Measurements from ENCODE around the gene GAPVD1.
"Not testable (repeated sequence)": the region's sequence is repeated elsewhere in the genome, so short reads cannot be mapped to it uniquely, and the experiment has no call there.

GAPVD1 gene, protein sequence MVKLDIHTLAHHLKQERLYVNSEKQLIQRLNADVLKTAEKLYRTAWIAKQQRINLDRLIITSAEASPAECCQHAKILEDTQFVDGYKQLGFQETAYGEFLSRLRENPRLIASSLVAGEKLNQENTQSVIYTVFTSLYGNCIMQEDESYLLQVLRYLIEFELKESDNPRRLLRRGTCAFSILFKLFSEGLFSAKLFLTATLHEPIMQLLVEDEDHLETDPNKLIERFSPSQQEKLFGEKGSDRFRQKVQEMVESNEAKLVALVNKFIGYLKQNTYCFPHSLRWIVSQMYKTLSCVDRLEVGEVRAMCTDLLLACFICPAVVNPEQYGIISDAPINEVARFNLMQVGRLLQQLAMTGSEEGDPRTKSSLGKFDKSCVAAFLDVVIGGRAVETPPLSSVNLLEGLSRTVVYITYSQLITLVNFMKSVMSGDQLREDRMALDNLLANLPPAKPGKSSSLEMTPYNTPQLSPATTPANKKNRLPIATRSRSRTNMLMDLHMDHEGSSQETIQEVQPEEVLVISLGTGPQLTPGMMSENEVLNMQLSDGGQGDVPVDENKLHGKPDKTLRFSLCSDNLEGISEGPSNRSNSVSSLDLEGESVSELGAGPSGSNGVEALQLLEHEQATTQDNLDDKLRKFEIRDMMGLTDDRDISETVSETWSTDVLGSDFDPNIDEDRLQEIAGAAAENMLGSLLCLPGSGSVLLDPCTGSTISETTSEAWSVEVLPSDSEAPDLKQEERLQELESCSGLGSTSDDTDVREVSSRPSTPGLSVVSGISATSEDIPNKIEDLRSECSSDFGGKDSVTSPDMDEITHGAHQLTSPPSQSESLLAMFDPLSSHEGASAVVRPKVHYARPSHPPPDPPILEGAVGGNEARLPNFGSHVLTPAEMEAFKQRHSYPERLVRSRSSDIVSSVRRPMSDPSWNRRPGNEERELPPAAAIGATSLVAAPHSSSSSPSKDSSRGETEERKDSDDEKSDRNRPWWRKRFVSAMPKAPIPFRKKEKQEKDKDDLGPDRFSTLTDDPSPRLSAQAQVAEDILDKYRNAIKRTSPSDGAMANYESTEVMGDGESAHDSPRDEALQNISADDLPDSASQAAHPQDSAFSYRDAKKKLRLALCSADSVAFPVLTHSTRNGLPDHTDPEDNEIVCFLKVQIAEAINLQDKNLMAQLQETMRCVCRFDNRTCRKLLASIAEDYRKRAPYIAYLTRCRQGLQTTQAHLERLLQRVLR (N-terminal part only)

DNA sequence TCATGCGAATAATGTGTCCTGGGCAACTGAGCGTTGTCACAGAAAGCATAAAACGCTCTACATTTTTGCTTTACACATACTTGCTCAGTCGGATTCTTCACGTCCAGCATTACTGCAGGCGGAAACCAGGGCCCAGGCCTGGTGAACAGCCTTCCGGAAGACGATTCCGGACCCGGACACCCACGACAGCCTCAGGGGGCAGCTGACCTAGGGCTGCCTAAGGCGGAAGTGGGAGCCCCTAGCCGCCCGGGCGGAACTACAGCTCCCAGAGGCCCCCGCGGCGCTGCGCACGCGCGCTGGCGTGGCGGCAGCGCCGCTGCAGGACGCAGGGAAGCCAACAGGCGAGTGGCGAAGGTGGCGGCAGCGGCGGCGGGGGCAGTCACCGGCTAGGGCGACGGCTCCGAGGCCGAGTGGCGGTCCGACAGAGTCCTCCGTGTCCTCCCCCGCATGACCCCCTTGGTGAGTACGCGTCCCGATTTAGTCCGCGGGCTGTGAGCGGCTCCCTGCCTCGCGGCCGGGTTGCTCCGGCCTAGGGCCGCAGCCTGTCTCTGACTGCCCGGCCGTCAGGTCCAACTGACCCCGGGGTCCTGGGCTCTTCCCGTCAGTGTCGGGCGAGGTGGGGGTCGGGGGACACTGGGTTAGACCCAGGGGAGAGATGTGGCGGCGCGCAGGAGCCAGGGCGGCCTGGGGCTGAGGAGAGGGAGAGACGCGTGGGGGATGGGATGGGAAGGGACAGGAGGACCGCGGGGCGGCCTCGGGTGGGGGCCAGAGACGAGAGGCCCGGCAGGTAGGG, at the start of gene GAPVD1:
Gene GAPVD1 (plus strand): TSS at position 326 of the 793 bp plus-strand sequence. CDS start 37,096 bp downstream, outside the sequence.
- peak; percentile 87 to 91 for DNase-seq (ENCODE audit: low read depth in 2 of 2)

DNA sequence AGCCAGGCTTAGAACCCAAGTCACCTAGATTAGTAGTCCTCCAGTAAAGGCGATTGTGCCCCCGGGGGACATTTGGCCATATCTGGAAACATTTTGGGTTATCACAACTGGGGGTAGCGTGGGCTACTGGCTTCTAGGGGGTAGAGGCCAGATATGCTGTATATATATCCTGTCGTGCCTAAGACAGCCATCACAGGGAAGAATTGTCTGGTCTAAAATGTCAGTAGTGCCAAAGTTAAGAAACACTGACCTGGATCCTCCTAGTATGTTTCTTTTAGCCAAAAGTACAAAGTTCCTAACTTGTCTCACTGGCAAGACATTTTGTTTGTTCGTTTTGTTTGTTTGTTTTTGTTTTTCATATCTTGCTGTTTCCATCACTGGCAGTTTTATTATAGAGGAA, 47.4 kb upstream of the GAPVD1 start:
- DNase-seq (ENCODE audit: low read depth in 2 of 2): no peak

DNA sequence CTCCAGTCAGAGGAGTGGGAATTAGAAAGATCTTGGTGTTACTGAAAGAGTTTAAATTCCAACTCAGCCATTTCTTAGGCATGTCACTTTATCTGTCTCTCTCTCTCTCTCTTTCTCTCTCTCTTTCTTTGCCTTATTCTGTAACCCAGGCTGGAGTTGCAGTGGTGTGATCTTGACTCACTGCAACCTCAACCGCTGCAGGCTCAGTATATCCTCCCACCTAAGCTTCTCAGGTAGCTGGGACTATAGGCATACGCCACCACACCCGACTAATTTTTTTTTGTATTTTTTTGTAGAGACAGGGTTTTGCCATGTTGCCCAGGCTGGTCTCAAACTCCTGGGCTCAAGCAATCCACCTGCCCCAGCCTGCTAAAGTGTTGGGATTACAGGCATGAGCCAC, 43.0 kb upstream of the GAPVD1 start:
- no peak for DNase-seq (ENCODE audit: low read depth in 2 of 2)

DNA sequence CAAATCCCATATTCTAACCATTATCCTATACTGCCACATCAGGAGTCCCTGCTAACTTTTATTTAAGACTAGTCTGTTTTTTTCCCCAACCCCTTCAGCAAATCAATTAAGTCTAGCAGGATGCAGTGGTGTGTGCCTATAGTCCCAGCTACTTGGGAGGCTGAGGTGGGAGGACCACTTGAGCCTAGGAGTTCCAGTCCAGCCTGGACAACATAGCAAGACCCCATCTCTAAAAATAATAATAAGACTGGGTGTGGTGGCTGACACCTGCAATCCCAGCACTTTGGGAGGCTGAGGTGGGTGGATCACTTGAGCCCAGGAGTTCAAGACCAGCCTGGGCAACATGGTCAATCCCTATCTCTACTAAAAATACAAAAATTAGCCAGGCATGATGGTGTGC, 36.8 kb upstream of the GAPVD1 start:
- not testable (repeated sequence) for DNase-seq (ENCODE audit: low read depth in 2 of 2)

DNA sequence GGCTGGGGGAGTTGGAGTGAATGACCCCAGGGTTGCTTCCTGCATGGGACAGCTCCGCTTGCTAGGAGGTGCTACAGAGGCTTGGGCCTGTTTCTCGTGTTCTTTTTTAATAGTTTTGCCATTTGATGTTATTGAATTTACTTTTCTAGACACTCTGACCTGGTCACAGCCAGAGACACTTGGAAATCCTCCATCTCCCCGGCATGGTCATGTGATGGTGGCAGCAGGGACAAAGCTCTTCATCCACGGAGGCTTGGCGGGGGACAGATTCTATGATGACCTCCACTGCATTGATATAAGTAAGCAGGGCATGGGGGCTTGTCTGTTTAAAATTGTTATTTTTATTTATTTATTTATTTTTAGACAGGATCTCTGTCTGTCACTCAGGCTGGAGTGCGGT, 33.9 kb upstream of the GAPVD1 start:
- DNase-seq (ENCODE audit: low read depth in 2 of 2): no peak

DNA sequence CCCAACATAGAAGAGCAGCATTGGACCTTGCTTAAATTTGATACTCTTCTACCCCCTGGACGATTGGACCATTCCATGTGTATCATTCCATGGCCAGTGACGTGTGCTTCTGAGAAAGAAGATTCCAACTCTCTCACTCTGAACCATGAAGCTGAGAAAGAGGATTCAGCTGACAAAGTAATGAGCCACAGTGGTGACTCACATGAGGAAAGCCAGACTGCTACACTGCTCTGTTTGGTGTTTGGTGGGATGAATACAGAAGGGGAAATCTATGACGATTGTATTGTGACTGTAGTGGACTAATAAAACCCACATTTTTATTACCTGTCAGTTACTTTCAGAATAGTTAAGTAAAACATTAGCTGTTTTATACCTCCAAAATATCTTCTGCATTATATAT, 27.9 kb upstream of the GAPVD1 start:
- no peak for DNase-seq (ENCODE audit: low read depth in 2 of 2)

DNA sequence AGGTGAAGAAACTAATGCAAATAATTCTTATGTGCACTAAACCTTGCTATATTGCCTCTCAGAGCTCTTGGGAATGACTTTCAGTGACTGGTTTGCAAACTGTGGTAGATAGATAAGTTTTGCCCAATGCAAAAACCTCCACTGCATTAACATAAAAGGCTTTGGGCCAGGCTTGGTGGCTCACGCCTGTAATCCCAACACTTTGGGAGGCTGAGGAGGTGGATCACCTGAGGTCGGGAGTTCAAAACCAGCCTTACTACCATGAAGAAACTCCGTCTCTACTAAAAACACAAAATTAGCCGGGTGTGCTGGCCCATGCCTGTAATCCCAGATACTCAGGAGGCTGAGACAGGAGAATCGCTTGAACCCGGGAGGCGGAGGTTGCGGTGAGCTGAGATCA, 27.5 kb upstream of the GAPVD1 start:
- DNase-seq (ENCODE audit: low read depth in 2 of 2): not testable (repeated sequence)

DNA sequence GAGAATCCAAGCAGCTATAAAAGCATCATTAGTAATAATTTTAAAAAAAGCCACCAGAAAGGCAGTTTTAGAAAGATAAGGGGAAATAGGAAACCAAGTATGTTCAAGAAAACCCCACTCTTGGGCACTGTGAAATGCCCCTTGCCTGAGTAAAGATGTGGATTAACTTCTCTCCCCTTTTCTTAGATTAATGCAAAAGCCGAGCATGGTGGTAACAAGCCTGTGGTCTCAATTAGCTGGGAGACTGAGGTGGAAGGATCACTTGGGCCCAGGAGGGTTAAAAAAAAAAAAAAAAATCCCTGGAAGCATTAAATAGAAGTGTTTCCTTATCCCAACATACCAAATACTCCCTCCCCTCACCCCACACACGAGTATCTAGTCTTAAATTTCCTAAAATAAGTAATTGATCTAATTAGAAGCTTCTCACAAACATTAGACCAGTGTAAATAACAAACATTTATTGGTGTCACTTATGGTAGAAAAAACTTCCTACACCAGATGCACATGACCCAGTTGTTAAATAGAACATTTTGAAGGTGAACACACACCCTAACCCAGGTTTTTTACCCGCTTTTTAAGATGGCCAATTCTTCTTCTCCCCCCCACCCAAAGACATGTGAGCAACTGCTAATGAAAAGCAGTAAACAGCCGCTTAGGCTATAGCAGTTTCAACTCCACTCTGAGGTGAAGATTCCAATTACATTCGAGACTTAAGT, 25.7 kb upstream of the GAPVD1 start:
- DNase-seq (ENCODE audit: low read depth in 2 of 2): no peak

DNA sequence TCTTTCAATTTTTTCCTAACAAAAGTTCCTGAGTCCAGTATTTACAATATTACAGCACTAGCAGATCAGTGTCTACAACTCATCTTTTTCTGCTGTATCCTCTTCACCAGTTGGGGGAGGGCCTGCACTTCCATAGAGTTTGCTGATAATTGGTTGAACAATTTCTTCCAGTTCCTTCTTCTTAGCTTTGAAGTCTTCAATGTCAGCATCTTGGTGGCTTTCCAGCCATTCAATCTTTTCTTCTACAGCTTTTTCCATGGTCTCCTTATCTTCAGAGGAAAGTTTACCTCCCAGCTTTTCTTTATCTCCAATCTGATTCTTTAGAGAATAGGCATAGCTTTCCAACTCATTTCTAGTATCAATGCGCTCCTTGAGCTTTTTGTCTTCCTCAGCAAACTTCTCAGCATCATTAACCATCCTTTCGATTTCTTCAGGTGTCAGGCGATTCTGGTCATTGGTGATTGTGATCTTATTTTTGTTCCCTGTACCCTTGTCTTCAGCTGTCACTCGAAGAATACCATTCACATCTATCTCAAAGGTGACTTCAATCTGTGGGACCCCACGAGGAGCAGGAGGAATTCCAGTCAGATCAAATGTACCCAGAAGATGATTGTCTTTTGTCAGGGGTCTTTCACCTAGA, 25.0 kb upstream of the GAPVD1 start:
- not testable (repeated sequence) for DNase-seq (ENCODE audit: low read depth in 2 of 2)

DNA sequence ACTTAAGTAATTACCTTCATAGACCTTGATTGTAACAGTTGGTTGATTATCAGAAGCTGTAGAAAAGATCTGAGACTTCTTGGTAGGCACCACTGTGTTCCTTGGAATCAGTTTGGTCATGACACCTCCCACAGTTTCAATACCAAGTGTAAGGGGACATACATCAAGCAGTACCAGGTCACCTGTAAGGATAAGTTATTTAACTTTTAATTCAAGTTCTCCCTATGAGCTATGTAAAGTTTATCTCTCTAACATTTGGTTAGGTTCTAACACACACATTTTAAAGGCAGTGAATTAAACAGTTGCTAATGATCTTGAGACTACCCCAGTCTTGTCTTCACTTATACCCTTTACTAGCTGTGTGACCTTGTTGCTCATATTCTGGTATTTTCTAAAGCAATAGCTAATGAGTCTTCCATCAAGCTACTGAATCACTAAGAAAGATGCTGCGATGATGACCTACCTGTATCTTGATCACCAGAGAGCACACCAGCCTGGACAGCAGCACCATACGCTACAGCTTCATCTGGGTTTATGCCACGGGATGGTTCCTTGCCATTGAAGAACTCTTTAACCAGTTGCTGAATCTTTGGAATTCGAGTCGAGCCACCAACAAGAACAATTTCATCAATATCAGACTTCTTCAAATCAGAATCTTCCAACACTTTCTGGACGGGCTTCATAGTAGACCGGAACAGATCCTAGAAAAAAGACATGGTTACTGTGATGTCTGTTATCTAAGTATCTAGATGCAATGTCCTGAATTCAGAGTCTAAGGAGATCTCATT, 23.3 kb upstream of the GAPVD1 start:
- DNase-seq (ENCODE audit: low read depth in 2 of 2): no peak

DNA sequence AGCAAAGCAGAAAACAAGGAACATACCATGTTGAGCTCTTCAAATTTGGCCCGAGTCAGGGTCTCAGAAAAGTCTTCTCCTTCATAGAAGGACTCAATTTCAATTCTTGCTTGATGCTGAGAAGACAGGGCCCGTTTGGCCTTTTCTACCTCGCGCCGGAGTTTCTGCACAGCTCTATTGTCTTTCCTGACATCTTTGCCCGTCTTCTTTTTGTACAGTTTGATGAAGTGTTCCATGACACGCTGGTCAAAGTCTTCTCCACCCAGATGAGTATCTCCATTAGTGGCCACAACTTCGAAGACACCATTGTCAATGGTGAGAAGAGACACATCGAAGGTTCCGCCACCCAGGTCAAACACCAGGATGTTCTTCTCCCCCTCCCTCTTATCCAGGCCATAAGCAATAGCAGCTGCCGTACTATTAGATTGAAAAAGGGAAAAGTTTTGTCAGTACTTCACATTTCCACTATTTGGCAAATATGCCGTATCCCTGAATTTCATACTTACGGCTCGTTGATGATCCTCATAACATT, 22.6 kb upstream of the GAPVD1 start:
- no peak for DNase-seq (ENCODE audit: low read depth in 2 of 2)

DNA sequence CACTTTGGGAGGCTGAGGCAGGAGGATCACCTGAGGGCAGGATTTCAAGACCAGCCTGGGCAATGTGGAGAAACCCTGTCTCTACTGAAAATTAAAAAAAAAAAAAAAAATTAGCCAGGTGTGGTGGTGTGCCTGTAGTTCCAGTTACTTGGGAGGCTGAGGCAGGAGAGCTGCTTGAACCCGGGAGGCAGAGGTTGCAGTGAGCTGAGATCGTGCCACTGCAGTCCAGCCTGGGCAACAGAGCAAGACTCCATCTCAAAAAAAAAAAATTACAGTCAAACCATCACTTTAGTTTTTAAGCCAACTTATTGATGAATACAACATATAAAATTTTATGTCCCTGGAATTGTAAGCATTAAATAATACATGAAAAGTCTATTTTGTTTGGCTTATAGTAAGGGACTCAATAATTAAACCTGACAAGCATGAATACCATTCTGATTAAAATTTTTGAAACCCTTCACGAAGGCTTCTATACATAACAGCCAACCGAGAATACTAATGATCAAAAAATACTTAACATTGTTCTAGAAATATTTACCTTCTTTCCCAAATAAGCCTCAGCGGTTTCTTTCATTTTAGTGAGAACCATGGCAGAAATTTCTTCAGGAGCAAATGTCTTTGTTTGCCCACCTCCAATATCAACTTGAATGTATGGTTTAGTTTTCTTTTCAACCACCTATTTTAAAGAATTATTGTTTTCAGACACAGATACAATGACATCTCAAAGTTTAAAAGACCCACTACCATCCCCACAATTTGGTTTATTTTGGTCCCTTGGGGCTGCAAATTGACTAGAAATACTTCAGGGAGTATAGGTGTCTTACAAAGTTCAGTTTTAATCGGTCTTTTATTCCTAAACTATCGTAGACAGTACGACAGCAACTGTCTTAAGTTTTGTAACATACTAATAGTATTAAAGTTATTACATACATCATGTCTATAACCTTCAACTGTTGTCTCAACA, 21.7 kb upstream of the GAPVD1 start:
- no peak for DNase-seq (ENCODE audit: low read depth in 2 of 2)

DNA sequence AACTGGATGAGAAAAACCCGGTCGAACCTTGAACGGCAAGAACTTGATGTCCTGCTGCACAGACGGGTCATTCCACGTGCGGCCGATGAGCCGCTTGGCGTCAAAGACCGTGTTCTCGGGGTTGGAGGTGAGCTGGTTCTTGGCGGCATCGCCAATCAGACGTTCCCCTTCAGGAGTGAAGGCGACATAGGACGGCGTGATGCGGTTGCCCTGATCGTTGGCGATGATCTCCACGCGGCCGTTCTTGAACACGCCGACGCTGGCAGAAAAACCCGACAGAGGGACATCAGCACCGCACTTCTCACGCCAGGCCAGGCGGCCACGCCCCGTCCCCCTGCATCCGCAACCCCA, 21.0 kb upstream of the GAPVD1 start:
- DNase-seq (ENCODE audit: low read depth in 2 of 2): peak in 1 of 2 donors; percentile 8

DNA sequence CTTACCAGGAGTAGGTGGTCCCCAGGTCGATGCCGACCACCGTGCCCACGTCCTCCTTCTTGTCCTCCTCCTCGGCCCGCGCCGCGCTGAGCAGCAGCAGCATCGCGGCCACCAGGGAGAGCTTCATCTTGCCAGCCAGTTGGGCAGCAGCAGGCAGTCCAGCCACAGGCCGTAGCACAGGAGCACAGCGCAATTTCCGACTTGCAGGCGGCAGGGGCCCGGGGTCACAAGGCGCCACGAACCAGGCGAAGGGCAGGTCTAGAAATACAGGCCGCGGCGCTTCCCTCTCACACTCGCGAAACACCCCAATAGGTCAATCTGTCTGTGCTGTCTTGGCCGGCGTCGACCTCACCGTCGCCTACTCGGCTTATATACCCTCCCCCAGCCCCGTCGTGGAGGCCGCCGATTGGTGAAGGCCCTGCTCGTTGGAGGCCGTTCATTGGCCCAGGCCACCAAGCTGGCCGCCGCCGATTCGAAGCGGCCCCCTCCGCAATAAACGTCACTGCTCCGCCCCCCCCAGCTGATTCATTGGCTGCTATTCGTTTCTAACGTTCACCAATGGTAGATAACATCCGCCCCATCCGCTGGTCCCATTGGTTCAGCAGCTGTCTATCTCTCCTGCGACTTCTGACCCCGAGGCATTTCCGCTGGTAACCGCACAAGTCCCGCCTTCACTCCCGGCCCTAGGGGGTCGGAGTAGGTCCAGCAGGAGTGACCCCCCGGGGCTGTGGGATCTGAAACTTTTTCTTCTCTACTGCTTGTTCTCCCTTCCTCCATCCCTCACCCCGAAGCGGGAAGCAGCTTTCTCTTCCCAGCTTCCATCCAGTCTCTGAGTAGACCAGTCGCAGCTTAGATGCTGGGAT, 20.4 kb upstream of the GAPVD1 start, which contains the start of gene HSPA5:
Gene HSPA5 (minus strand): TSS at position 344 of the 863 bp plus-strand sequence. CDS start 217 bp downstream, at position 127.
- DNase-seq (ENCODE audit: low read depth in 2 of 2): peak; percentile 99

DNA sequence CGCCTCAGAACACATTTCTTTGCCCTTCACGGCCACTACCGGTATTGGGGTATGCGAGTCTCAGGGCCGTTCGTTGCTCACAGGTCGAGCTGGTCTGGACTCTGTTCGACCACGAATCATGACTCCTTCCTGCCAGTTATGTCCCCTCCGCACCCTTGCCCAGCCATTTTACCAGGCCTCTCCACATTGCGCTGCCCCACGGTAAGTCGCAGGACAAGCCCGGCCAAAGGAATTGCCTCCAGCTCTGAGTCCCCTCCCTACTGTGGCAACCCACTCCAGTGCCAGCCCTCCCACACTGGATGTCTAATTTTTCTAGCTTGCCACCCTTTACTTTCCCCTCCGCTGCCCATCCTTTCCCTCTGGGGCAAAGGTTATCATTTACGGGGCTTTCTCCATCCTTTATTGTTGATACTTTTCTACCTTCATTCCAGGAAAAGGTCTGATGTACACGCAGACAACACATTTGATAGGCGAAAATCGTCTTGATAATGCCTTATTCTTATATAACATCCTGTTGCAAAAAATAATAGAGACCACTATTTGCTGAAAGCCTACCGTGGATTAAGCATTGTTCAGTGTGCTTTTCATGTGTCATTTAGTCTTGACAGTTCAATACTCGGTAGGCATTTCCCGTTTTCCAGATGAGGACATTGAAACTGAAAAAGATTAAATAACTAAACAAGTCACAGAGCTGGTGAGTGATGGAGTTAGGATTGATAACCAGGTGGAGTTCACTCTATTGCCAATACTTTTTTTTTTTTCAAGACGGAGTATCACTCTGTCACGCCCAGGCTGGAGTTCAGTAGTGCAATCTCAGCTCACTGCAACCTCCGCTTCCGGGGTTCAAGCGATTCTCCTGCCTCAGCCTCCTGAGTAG, 19.5 kb upstream of the GAPVD1 start:
- peak in 1 of 2 donors; percentile 4 for DNase-seq (ENCODE audit: low read depth in 2 of 2)

DNA sequence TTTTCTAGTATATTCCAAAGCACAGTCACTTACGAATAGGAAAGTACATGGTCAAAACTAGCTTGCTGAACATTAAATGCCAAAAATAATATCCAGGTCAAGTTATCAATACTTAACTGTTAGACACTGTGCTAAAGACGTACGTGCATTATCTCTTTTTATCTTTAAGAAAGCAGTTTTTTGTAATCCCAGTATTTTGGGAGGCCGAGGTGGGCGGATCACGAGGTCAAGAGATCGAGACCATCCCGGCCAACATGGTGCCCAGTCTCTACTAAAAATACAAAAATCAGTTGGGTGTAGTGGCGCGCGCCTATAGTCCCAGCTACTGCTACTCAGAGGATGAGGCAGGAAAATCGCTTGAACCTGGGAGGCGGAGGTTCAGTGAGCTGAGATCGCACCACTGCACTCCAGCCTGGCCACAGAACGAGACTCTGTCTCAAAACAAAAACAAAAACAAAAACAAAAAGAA, 17.8 kb upstream of the GAPVD1 start:
- no peak for DNase-seq (ENCODE audit: low read depth in 2 of 2)

Data from stimulated activated CD8-positive, alpha-beta memory T cell treated with anti-CD3 and anti-CD28 coated beads, Interleukin-15, amount 100 ng/mL, for 48 hours (primary cell).